Measurements from ENCODE around the gene OR6Q1.
"Not testable (repeated sequence)": the region's sequence is repeated elsewhere in the genome, so short reads cannot be mapped to it uniquely, and the experiment has no call there.

The OR6Q1 gene

GRCh38 chr11:58030653-58031052, at the start of gene OR6Q1:
TSS of gene OR6Q1 (plus strand) at chr11:58030953. CDS start at chr11:58030953, 0 bp downstream.
- TF ChIP-seq EZH2phosphoT487 (IDR thresholded peaks at IDR 0.05; ENCODE audit: borderline replicate concordance, low read length): no peak
- TF ChIP-seq CTCF (IDR thresholded peaks at IDR 0.05; ENCODE audit: low read depth, low read length, poor library complexity, severe bottlenecking): no peak
- no peak within 1 kb of the TSS for H3K4me3 ChIP-seq (ENCODE audit: low read length)
- no peaks in the 10 kb centered on the region for H3K36me3 ChIP-seq (ENCODE audit: control insufficient read depth, low read length)
- no peaks in the 10 kb centered on the region for H3K27me3 ChIP-seq (ENCODE audit: control insufficient read depth, low read length)
- no peaks in the 10 kb centered on the region for H3K9me3 ChIP-seq (ENCODE audit: control insufficient read depth, insufficient read depth, low read length)
- H3K4me1 ChIP-seq (ENCODE audit: control insufficient read depth, low read length): no peaks in the 10 kb centered on the region
- H3K9me2 ChIP-seq (replicated peaks; ENCODE audit: control insufficient read depth, low read length): no peaks in the 10 kb centered on the region
- H3K27ac ChIP-seq (ENCODE audit: low read depth, low read length): no peak within 1 kb of the TSS
- H3F3A ChIP-seq (ENCODE audit: control insufficient read depth, insufficient read depth): no peaks in the 10 kb centered on the region
- H3K4me2 ChIP-seq (ENCODE audit: low read length): no peak within 1 kb of the TSS
- no peaks in the 10 kb centered on the region for H3K79me2 ChIP-seq (ENCODE audit: control insufficient read depth, low read length)
- H4K20me1 ChIP-seq (ENCODE audit: control insufficient read depth, insufficient read depth, low read depth, low read length): no peaks in the 10 kb centered on the region

- H4K20me1 ChIP-seq (ENCODE audit: control insufficient read depth, insufficient read depth, low read depth, low read length): no peaks in the 10 kb centered on the region
- no peaks in the 10 kb centered on the region for H3F3A ChIP-seq (ENCODE audit: control insufficient read depth, insufficient read depth)
- H3K36me3 ChIP-seq (ENCODE audit: control insufficient read depth, low read length): no peaks in the 10 kb centered on the region
- H3K27me3 ChIP-seq (ENCODE audit: control insufficient read depth, low read length): no peaks in the 10 kb centered on the region
- no peaks in the 10 kb centered on the region for H3K9me3 ChIP-seq (ENCODE audit: control insufficient read depth, insufficient read depth, low read length)
- H3K79me2 ChIP-seq (ENCODE audit: control insufficient read depth, low read length): no peaks in the 10 kb centered on the region
- no peak overlapping the region for H3K4me3 ChIP-seq (ENCODE audit: low read length)
- no peak for TF ChIP-seq EZH2phosphoT487 (IDR thresholded peaks at IDR 0.05; ENCODE audit: borderline replicate concordance, low read length)
- no peak for TF ChIP-seq CTCF (IDR thresholded peaks at IDR 0.05; ENCODE audit: low read depth, low read length, poor library complexity, severe bottlenecking)
- H3K27ac ChIP-seq (ENCODE audit: low read depth, low read length): no peak overlapping the region
- no peaks in the 10 kb centered on the region for H3K9me2 ChIP-seq (replicated peaks; ENCODE audit: control insufficient read depth, low read length)
- no peaks in the 10 kb centered on the region for H3K4me1 ChIP-seq (ENCODE audit: control insufficient read depth, low read length)
- no peak overlapping the region for H3K4me2 ChIP-seq (ENCODE audit: low read length)
Measured at GRCh38 chr11:57981536-57981935, 49.2 kb upstream of the OR6Q1 start.

GRCh38 chr11:57982776-57983175, 48.0 kb upstream of the OR6Q1 start:
- no peak overlapping the region for H3K4me2 ChIP-seq (ENCODE audit: low read length)
- TF ChIP-seq EZH2phosphoT487 (IDR thresholded peaks at IDR 0.05; ENCODE audit: borderline replicate concordance, low read length): no peak
- no peak for TF ChIP-seq CTCF (IDR thresholded peaks at IDR 0.05; ENCODE audit: low read depth, low read length, poor library complexity, severe bottlenecking)
- no peaks in the 10 kb centered on the region for H3K27me3 ChIP-seq (ENCODE audit: control insufficient read depth, low read length)
- no peaks in the 10 kb centered on the region for H3K79me2 ChIP-seq (ENCODE audit: control insufficient read depth, low read length)
- no peaks in the 10 kb centered on the region for H3K4me1 ChIP-seq (ENCODE audit: control insufficient read depth, low read length)
- H3K27ac ChIP-seq (ENCODE audit: low read depth, low read length): no peak overlapping the region
- H3K4me3 ChIP-seq (ENCODE audit: low read length): no peak overlapping the region
- no peaks in the 10 kb centered on the region for H3K9me2 ChIP-seq (replicated peaks; ENCODE audit: control insufficient read depth, low read length)
- H3K9me3 ChIP-seq (ENCODE audit: control insufficient read depth, insufficient read depth, low read length): no peaks in the 10 kb centered on the region
- H3F3A ChIP-seq (ENCODE audit: control insufficient read depth, insufficient read depth): no peaks in the 10 kb centered on the region
- no peaks in the 10 kb centered on the region for H4K20me1 ChIP-seq (ENCODE audit: control insufficient read depth, insufficient read depth, low read depth, low read length)
- no peaks in the 10 kb centered on the region for H3K36me3 ChIP-seq (ENCODE audit: control insufficient read depth, low read length)

GRCh38 chr11:57983191-57983590, 47.6 kb upstream of the OR6Q1 start:
- Histone ChIP-seq H4K20me1 (ENCODE audit: control insufficient read depth, insufficient read depth, low read depth, low read length) (no peaks in the 10 kb centered on the region), H3K79me2 (ENCODE audit: control insufficient read depth, low read length) (no peaks in the 10 kb centered on the region), H3K27ac (ENCODE audit: low read depth, low read length) (no peak overlapping the region), H3K4me3 (ENCODE audit: low read length) (no peak overlapping the region), H3K27me3 (ENCODE audit: control insufficient read depth, low read length) (no peaks in the 10 kb centered on the region), H3K4me1 (ENCODE audit: control insufficient read depth, low read length) (no peaks in the 10 kb centered on the region), H3K36me3 (ENCODE audit: control insufficient read depth, low read length) (no peaks in the 10 kb centered on the region), H3F3A (ENCODE audit: control insufficient read depth, insufficient read depth) (no peaks in the 10 kb centered on the region), H3K9me2 (replicated peaks; ENCODE audit: control insufficient read depth, low read length) (no peaks in the 10 kb centered on the region), H3K4me2 (ENCODE audit: low read length) (no peak overlapping the region), H3K9me3 (ENCODE audit: control insufficient read depth, insufficient read depth, low read length) (no peaks in the 10 kb centered on the region)
- TF ChIP-seq EZH2phosphoT487 (IDR thresholded peaks at IDR 0.05; ENCODE audit: borderline replicate concordance, low read length) (no peak), CTCF (IDR thresholded peaks at IDR 0.05; ENCODE audit: low read depth, low read length, poor library complexity, severe bottlenecking) (no peak)

- H4K20me1 ChIP-seq (ENCODE audit: control insufficient read depth, insufficient read depth, low read depth, low read length); H3K36me3 ChIP-seq (ENCODE audit: control insufficient read depth, low read length); H3F3A ChIP-seq (ENCODE audit: control insufficient read depth, insufficient read depth); H3K4me3 ChIP-seq (ENCODE audit: low read length); H3K27me3 ChIP-seq (ENCODE audit: control insufficient read depth, low read length); H3K4me1 ChIP-seq (ENCODE audit: control insufficient read depth, low read length); H3K9me3 ChIP-seq (ENCODE audit: control insufficient read depth, insufficient read depth, low read length); H3K4me2 ChIP-seq (ENCODE audit: low read length); H3K9me2 ChIP-seq (replicated peaks; ENCODE audit: control insufficient read depth, low read length); H3K79me2 ChIP-seq (ENCODE audit: control insufficient read depth, low read length); H3K27ac ChIP-seq (ENCODE audit: low read depth, low read length): not testable (repeated sequence)
Measured at GRCh38 chr11:57999523-57999922, 31.2 kb upstream of the OR6Q1 start.

Measured in DOHH2 (cell line).